ENCODE measurements around the gene QSOX2. TPM values are rescaled to one million over a fixed set of nuclear protein-coding genes. Genes with fewer than 3 reads are reported as not detected.

The QSOX2 gene
- total RNA-seq, 1 experiment from 2014 or later = 40.0 TPM

DNA sequence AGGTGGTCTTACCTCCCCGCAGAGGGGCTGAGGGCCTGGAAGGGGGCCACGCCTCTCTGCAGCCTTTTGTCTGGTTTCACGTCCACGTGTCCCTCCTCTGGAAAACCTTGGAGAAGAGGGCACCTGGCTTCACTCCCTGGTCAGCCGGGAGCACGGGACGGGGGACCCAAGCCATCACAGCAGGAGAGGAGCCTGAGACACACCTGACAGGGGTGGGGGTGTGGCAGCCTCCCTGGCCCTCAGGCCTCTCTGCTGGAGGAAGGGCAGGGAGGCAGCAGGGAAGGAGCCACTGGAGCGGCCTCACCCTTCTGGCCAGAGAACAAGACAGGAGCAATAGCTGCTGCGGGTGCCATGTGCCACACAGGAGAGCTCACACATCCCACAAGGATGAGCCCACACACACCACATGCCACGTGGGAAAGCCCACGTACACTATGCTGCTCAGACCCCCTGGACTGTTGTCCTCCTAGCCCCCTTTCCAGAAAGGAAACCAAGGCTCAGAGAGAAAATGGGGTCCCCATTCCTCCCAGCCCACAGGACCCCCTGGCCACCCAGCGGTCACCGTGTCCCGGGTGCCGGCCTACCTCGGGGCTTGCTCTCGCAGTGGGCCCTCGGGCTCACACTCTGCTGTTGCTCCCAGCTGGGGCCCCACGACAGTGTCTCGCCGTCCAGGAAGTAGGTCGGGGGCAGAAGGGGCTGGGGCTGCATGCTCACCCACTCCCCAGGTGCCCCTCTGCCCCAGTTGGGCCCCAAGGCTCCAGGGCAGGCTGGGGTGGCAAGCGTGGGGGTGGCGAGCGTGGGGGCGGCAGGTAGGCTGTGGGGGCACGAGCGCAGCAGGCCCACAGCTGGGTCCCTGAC is 40.1 kb upstream of the QSOX2 start:
- H3K4me3 ChIP-seq (ENCODE audit: low read depth in 2 of 2, low read length in 2 of 2) = no peak overlapping the region
- POLR2A ChIA-PET = no interaction called here
- no peaks in the 10 kb centered on the region for H3K36me3 ChIP-seq (ENCODE audit: control insufficient read depth, insufficient read depth, low read length)
- CTCF ChIA-PET = no interaction called here
- H3K9me3 ChIP-seq (ENCODE audit: control insufficient read depth, insufficient read depth, low read depth, low read length) = no peaks in the 10 kb centered on the region
- no peaks in the 10 kb centered on the region for H3K27me3 ChIP-seq (ENCODE audit: control insufficient read depth, insufficient read depth, low read length)
- TF ChIP-seq TCF7L2 (IDR thresholded peaks at IDR 0.05; ENCODE audit: low read depth, low read length) (no peak), SIN3A (IDR thresholded peaks at IDR 0.05; ENCODE audit: borderline replicate concordance, insufficient read depth, low read depth, low read length) (no peak), POLR2AphosphoS5 (IDR thresholded peaks at IDR 0.05; ENCODE audit: low read depth, low read length) (no peak)
- TF ChIP-seq, protein P1, sequence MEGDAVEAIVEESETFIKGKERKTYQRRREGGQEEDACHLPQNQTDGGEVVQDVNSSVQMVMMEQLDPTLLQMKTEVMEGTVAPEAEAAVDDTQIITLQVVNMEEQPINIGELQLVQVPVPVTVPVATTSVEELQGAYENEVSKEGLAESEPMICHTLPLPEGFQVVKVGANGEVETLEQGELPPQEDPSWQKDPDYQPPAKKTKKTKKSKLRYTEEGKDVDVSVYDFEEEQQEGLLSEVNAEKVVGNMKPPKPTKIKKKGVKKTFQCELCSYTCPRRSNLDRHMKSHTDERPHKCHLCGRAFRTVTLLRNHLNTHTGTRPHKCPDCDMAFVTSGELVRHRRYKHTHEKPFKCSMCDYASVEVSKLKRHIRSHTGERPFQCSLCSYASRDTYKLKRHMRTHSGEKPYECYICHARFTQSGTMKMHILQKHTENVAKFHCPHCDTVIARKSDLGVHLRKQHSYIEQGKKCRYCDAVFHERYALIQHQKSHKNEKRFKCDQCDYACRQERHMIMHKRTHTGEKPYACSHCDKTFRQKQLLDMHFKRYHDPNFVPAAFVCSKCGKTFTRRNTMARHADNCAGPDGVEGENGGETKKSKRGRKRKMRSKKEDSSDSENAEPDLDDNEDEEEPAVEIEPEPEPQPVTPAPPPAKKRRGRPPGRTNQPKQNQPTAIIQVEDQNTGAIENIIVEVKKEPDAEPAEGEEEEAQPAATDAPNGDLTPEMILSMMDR (IDR thresholded peaks at IDR 0.05) = no peak
- TF ChIP-seq, protein P2, sequence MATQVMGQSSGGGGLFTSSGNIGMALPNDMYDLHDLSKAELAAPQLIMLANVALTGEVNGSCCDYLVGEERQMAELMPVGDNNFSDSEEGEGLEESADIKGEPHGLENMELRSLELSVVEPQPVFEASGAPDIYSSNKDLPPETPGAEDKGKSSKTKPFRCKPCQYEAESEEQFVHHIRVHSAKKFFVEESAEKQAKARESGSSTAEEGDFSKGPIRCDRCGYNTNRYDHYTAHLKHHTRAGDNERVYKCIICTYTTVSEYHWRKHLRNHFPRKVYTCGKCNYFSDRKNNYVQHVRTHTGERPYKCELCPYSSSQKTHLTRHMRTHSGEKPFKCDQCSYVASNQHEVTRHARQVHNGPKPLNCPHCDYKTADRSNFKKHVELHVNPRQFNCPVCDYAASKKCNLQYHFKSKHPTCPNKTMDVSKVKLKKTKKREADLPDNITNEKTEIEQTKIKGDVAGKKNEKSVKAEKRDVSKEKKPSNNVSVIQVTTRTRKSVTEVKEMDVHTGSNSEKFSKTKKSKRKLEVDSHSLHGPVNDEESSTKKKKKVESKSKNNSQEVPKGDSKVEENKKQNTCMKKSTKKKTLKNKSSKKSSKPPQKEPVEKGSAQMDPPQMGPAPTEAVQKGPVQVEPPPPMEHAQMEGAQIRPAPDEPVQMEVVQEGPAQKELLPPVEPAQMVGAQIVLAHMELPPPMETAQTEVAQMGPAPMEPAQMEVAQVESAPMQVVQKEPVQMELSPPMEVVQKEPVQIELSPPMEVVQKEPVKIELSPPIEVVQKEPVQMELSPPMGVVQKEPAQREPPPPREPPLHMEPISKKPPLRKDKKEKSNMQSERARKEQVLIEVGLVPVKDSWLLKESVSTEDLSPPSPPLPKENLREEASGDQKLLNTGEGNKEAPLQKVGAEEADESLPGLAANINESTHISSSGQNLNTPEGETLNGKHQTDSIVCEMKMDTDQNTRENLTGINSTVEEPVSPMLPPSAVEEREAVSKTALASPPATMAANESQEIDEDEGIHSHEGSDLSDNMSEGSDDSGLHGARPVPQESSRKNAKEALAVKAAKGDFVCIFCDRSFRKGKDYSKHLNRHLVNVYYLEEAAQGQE (IDR thresholded peaks at IDR 0.05; ENCODE audit: insufficient read depth in 1 of 2, low read depth in 2 of 2, low read length in 1 of 2) = no peak
- in situ Hi-C loops (cut with HindIII; ENCODE audit: low pct_unique_long_range_greater_than_20kb, low sequenced_read_pairs) = no loop called here
- intact Hi-C loops (cut with micrococcal nuclease; ENCODE audit: unreplicated experiment) = no loop called here
- peaks cover 4% of the 10 kb centered on the region; the same call in 1 of the 2 replicates for H3K4me1 ChIP-seq (ENCODE audit: control insufficient read depth, insufficient read depth, low read length)
- no TSS peak for BruUV-seq (replicated peaks)
- ATAC-seq = no peak
- no peak for DNase-seq (ENCODE audit: low read depth, low spot score)
- no peak overlapping the region for H3K27ac ChIP-seq (ENCODE audit: low read length)

DNA sequence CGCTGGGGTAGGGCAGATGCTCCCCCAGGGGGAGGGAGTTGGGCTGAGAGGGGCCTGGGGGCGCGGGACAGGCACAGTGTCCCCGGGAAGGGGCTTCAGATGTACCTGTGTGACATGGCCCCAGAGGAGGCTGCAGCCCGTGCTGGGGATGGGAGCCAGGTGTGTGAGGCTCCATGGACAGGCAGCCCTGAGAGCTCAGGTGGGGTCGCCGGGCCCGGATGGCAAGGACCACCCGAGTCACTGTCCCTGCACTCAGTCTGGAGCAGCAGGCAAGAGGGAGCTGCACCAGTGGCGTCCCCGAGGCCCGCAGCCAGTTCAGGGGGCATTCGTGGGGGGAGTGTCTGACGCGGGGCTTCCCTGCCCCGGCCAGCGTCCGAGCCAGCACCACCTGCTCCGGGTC is 39.3 kb upstream of the QSOX2 start:
- BruUV-seq (replicated peaks) = no TSS peak
- DNase-seq (ENCODE audit: low read depth, low spot score) = no peak
- H3K27ac ChIP-seq (ENCODE audit: low read length) = no peak overlapping the region
- H3K9me3 ChIP-seq (ENCODE audit: control insufficient read depth, insufficient read depth, low read depth, low read length) = no peaks in the 10 kb centered on the region
- in situ Hi-C loops (cut with HindIII; ENCODE audit: low pct_unique_long_range_greater_than_20kb, low sequenced_read_pairs) = no loop called here
- TF ChIP-seq POLR2AphosphoS5 (IDR thresholded peaks at IDR 0.05; ENCODE audit: low read depth, low read length) (no peak), SIN3A (IDR thresholded peaks at IDR 0.05; ENCODE audit: borderline replicate concordance, insufficient read depth, low read depth, low read length) (no peak), TCF7L2 (IDR thresholded peaks at IDR 0.05; ENCODE audit: low read depth, low read length) (no peak)
- TF ChIP-seq, protein P1 (IDR thresholded peaks at IDR 0.05) = no peak
- TF ChIP-seq, protein P2 (IDR thresholded peaks at IDR 0.05; ENCODE audit: insufficient read depth in 1 of 2, low read depth in 2 of 2, low read length in 1 of 2) = no peak
- CTCF ChIA-PET = no interaction called here
- no peak for ATAC-seq
- no peaks in the 10 kb centered on the region for H3K36me3 ChIP-seq (ENCODE audit: control insufficient read depth, insufficient read depth, low read length)
- intact Hi-C loops (cut with micrococcal nuclease; ENCODE audit: unreplicated experiment) = no loop called here
- H3K4me1 ChIP-seq (ENCODE audit: control insufficient read depth, insufficient read depth, low read length) = peaks cover 4% of the 10 kb centered on the region; the same call in 1 of the 2 replicates
- H3K4me3 ChIP-seq (ENCODE audit: low read depth in 2 of 2, low read length in 2 of 2) = no peak overlapping the region
- no peaks in the 10 kb centered on the region for H3K27me3 ChIP-seq (ENCODE audit: control insufficient read depth, insufficient read depth, low read length)
- POLR2A ChIA-PET = no interaction called here

All from Panc1 (cell line).